Mesenchymal stem cell (in vitro differentiated cells and primary cell): Measurements from ENCODE around the gene ARL8A.
A peak's percentile ranks its signal among the peaks of the same experiment; 100 is the strongest.

Source experiments
- DNase-seq: peaks from one replicate; pipeline ENCODE4 v3.0.0-alpha.2; 2013
- H2AFZ ChIP-seq: one replicate; pipeline ENCODE4 v1.6.1; 2013; ENCODE audit warnings: low read depth, mild to moderate bottlenecking, control low read depth, inconsistent platforms, low read length, moderate library complexity
- H2AK5ac ChIP-seq: 2 replicates; pipeline ENCODE4 v1.6.1; 2013; ENCODE audit warnings: low read length, moderate library complexity, mild to moderate bottlenecking, inconsistent platforms; ENCODE audit not compliant: severe bottlenecking
- H2BK120ac ChIP-seq: one replicate; pipeline ENCODE4 v1.6.1; 2013; ENCODE audit warnings: low read depth, mild to moderate bottlenecking, inconsistent platforms, low read length, moderate library complexity
- H2BK12ac ChIP-seq, 2 experiments: one replicate each; pipeline ENCODE4 v1.6.1; 2013; ENCODE audit warnings: inconsistent platforms in 2 of 2, low read length in 2 of 2, mild to moderate bottlenecking in 2 of 2, moderate library complexity in 2 of 2, control low read depth in 1 of 2
- H2BK15ac ChIP-seq: one replicate; pipeline ENCODE4 v1.6.1; 2013; ENCODE audit warnings: mild to moderate bottlenecking, low read depth, inconsistent platforms; ENCODE audit not compliant: poor library complexity, severe bottlenecking
- H2BK5ac ChIP-seq: 2 replicates; pipeline ENCODE4 v1.6.1; 2013; ENCODE audit warnings: low read depth, mild to moderate bottlenecking, low read length, control low read depth, inconsistent platforms; ENCODE audit not compliant: poor library complexity, severe bottlenecking
- H3K14ac ChIP-seq, 2 experiments: one replicate each; pipeline ENCODE4 v1.6.1; 2013; ENCODE audit warnings: inconsistent platforms in 2 of 2, low read length in 2 of 2, control low read depth in 1 of 2, mild to moderate bottlenecking in 1 of 2, moderate library complexity in 1 of 2
- H3K18ac ChIP-seq, 2 experiments: one replicate each; pipeline ENCODE4 v1.6.1; 2013; ENCODE audit warnings: inconsistent platforms in 2 of 2, low read length in 2 of 2, control low read depth in 1 of 2, low read depth in 1 of 2, mild to moderate bottlenecking in 1 of 2
- H3K23ac ChIP-seq, 2 experiments: one replicate each; pipeline ENCODE4 v1.6.1; 2013; ENCODE audit warnings: inconsistent platforms in 2 of 2, low read length in 2 of 2, mild to moderate bottlenecking in 2 of 2, moderate library complexity in 2 of 2, control low read depth in 1 of 2
- H3K27ac ChIP-seq: 2 replicates; pipeline ENCODE4 v1.5.1; 2013; ENCODE audit warnings: mild to moderate bottlenecking, moderate library complexity, low read length, control low read depth, inconsistent platforms; ENCODE audit not compliant: poor library complexity, severe bottlenecking
- H3K27me3 ChIP-seq, 2 experiments: 2 replicates each; pipeline versions ENCODE4 v1.6.1 to v1.7.0; 2013; ENCODE audit warnings: low read length in 2 of 2, mild to moderate bottlenecking in 2 of 2, moderate library complexity in 2 of 2, control low read depth in 1 of 2, inconsistent platforms in 1 of 2; ENCODE audit not compliant: control insufficient read depth in 1 of 2, insufficient read depth in 1 of 2
- H3K36me3 ChIP-seq, 2 experiments: 2 replicates each; pipeline versions ENCODE4 v1.6.1 to v1.7.0; 2013; ENCODE audit warnings: low read length in 2 of 2, control low read depth in 1 of 2, inconsistent platforms in 1 of 2, low read depth in 1 of 2, mild to moderate bottlenecking in 1 of 2; ENCODE audit not compliant: insufficient read depth in 2 of 2, control insufficient read depth in 1 of 2
- H3K4ac ChIP-seq, 2 experiments: one replicate each; pipeline ENCODE4 v1.6.1; 2013; ENCODE audit warnings: inconsistent platforms in 2 of 2, low read length in 2 of 2, mild to moderate bottlenecking in 2 of 2, moderate library complexity in 2 of 2, control low read depth in 1 of 2, low read depth in 1 of 2
- H3K4me1 ChIP-seq: 2 replicates; pipeline ENCODE4 v1.6.1; 2013; ENCODE audit warnings: low read depth, low read length, control low read depth; ENCODE audit not compliant: control insufficient read depth, insufficient read depth
- H3K4me2 ChIP-seq: 2 replicates; pipeline ENCODE4 v1.6.1; 2013; ENCODE audit warnings: low read length, mild to moderate bottlenecking, inconsistent platforms; ENCODE audit not compliant: poor library complexity, severe bottlenecking
- H3K4me3 ChIP-seq, 2 experiments: 2 replicates each; pipeline versions ENCODE4 v1.5.1 to v1.7.0; 2013; ENCODE audit warnings: low read length in 2 of 2, mild to moderate bottlenecking in 2 of 2, control low read depth in 1 of 2, low read depth in 1 of 2; ENCODE audit not compliant: insufficient read depth in 1 of 2
- H3K79me1 ChIP-seq: replicated peaks from 2 replicates; pipeline ENCODE4 v1.6.1; 2013; ENCODE audit warnings: mild to moderate bottlenecking, control low read depth, low read length, inconsistent platforms; ENCODE audit not compliant: poor library complexity, severe bottlenecking
- H3K9ac ChIP-seq: 2 replicates; pipeline ENCODE4 v1.7.0; 2013; ENCODE audit warnings: mild to moderate bottlenecking, low read length, moderate library complexity
- H3K9me3 ChIP-seq: 2 replicates; pipeline ENCODE4 v1.7.0; 2013; ENCODE audit warnings: mild to moderate bottlenecking, low read length; ENCODE audit not compliant: control insufficient read depth
- H4K8ac ChIP-seq: one replicate; pipeline ENCODE4 v1.6.1; 2013; ENCODE audit warnings: inconsistent platforms, mild to moderate bottlenecking, low read length, moderate library complexity
- H4K91ac ChIP-seq: one replicate; pipeline ENCODE4 v1.6.1; 2013; ENCODE audit warnings: mild to moderate bottlenecking, low read length, inconsistent platforms
- WGBS: methylation state at CpG from one replicate; pipeline ENCODE4 v1.1.7; 2013; ENCODE audit warnings: mixed read lengths; 5-methylcytosine and 5-hydroxymethylcytosine counted together

The ARL8A gene

DNA sequence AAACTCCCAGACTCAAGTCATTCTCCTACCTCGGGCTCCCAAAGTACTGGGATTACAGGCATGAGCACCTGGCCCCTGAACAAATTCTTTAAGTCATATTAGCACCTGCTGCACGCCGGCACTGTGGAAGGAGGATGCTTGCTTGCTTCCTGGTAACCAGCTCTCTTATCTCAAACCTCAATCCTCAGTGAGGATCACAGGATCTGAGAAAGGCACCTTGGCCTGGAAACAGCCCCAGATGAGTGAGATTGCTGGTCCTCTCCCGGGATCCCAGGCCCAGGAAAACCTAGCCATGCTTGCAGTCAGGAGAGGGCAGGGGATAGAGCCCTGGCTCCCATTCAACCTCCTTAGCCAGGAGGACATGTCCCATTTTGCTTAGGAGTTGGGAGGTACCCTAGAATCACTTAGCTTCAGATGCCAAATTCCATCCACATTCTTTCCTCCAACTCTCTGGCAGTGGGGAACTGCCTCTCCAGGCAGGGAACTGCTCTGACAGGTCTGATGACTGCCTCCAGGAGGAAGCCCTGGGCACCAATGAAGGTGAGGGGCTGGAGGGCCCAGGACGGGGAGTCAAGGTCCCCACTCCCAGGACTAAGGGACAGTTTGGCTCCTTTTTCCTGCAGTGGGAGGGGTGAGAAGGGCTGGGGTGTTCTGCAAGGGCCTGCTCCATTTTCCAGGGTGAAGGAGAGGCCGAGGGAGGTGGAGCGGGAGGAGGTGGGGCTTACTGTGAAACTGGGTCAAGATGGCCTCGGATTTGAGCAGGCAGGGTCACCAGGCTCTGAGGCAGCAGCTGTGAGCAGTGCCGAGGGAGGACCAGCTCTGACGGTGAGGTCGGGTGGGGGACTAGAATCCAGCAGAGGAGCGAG is 12.3 kb downstream of the ARL8A start:
- H3K14ac ChIP-seq: no peak overlapping the region
- H3K27ac ChIP-seq: no peak overlapping the region
- H3K4ac ChIP-seq: no peak overlapping the region
- WGBS: 91% methylated on average over 12 of the region's 12 CpGs
- no peak overlapping the region for H3K4me3 ChIP-seq
- H3K4me2 ChIP-seq: no peak overlapping the region
- peaks cover 5% of the 10 kb centered on the region for H3K4me1 ChIP-seq
- no peak overlapping the region for H3K23ac ChIP-seq
- peaks cover 17% of the 10 kb centered on the region for H3K79me1 ChIP-seq
- H4K8ac ChIP-seq: no peak overlapping the region
- H2BK12ac ChIP-seq: no peak overlapping the region
- H4K91ac ChIP-seq: no peak overlapping the region
- peaks cover 0 to 1% of the 10 kb centered on the region in 2 experiments for H3K27me3 ChIP-seq
- no peaks in the 10 kb centered on the region for H3K9me3 ChIP-seq
- no peak overlapping the region for H3K18ac ChIP-seq
- no peak overlapping the region for H2BK15ac ChIP-seq
- no peak overlapping the region for H2AFZ ChIP-seq
- H2BK120ac ChIP-seq: no peak overlapping the region
- H3K9ac ChIP-seq: peak overlapping the region; percentile 38
- no peak overlapping the region for H2BK5ac ChIP-seq
- DNase-seq: no peak
- H3K36me3 ChIP-seq: peaks cover 39 to 50% of the 10 kb centered on the region in 2 experiments
- H2AK5ac ChIP-seq: no peak overlapping the region

DNA sequence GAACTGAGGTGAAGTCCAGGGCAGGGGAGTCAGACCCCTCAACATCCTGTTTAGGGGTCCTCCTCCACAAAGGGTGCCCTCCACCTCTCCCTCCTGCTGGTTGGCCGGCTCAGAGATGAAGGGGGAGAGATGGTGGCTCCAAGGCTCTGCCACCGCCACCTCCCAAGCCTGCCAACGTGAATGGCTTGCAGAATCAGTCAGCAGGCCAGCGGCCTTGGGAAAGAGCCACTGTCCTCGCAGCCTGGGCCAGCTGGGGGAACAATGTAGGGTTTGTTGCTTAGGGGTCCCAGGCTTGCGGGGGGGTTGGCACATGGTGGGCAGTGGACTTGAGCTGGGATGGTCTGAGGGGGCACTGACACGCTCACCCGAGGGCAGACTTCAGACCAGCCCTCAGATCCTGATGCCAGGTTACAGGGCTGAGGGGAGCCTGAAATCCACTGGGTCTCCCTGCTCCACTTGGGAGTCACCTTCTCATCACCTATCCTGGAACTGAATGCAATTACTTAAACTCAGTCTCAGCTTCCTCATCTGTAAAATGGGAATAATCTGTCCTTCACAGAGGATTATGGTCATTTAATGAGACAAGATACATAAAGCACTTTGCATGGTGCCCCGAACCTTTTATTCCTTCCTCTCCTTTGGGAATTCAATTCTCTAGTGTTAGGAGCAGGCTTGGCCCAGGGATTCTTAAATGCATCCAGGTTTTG is 13.6 kb downstream of the ARL8A start:
- no peak overlapping the region for H2BK15ac ChIP-seq
- no peak overlapping the region for H4K91ac ChIP-seq
- H3K27me3 ChIP-seq: peaks cover 0 to 10% of the 10 kb centered on the region in 2 experiments
- no peak overlapping the region for H3K4me3 ChIP-seq
- H3K4me2 ChIP-seq: no peak overlapping the region
- peaks cover 5% of the 10 kb centered on the region for H3K4me1 ChIP-seq
- H3K79me1 ChIP-seq: peaks cover 17% of the 10 kb centered on the region
- WGBS: 88% methylated on average over 6 of the region's 9 CpGs
- no peak overlapping the region for H4K8ac ChIP-seq
- no peak overlapping the region for H2BK12ac ChIP-seq
- no peak overlapping the region for H3K4ac ChIP-seq
- H3K9me3 ChIP-seq: no peaks in the 10 kb centered on the region
- H3K18ac ChIP-seq: no peak overlapping the region
- no peak overlapping the region for H2BK120ac ChIP-seq
- H2AFZ ChIP-seq: no peak overlapping the region
- H3K14ac ChIP-seq: no peak overlapping the region
- peaks cover 36 to 44% of the 10 kb centered on the region in 2 experiments for H3K36me3 ChIP-seq
- no peak overlapping the region for H2AK5ac ChIP-seq
- no peak overlapping the region for H3K23ac ChIP-seq
- no peak overlapping the region for H3K9ac ChIP-seq
- no peak overlapping the region for H3K27ac ChIP-seq
- no peak for DNase-seq
- no peak overlapping the region for H2BK5ac ChIP-seq

GRCh38 chr1:202130297-202130721 is 14.2 kb downstream of the ARL8A start:
- no peak overlapping the region for H2BK120ac ChIP-seq
- H2BK15ac ChIP-seq: no peak overlapping the region
- H3K4me3 ChIP-seq: no peak overlapping the region
- H3K4me1 ChIP-seq: peaks cover 5% of the 10 kb centered on the region
- peaks cover 17% of the 10 kb centered on the region for H3K79me1 ChIP-seq
- H4K8ac ChIP-seq: no peak overlapping the region
- no peak overlapping the region for H2BK12ac ChIP-seq
- H3K9ac ChIP-seq: no peak overlapping the region
- no peak overlapping the region for H3K4ac ChIP-seq
- H3K14ac ChIP-seq: no peak overlapping the region
- H3K23ac ChIP-seq: no peak overlapping the region
- no peak overlapping the region for H2AK5ac ChIP-seq
- no peak overlapping the region for H3K18ac ChIP-seq
- peaks cover 0 to 16% of the 10 kb centered on the region in 2 experiments for H3K27me3 ChIP-seq
- H3K36me3 ChIP-seq: peaks cover 30 to 38% of the 10 kb centered on the region in 2 experiments
- DNase-seq: no peak
- no peak overlapping the region for H3K4me2 ChIP-seq
- no peaks in the 10 kb centered on the region for H3K9me3 ChIP-seq
- H2BK5ac ChIP-seq: no peak overlapping the region
- 88% methylated on average over 8 of the region's 11 CpGs for WGBS
- no peak overlapping the region for H2AFZ ChIP-seq
- no peak overlapping the region for H4K91ac ChIP-seq
- no peak overlapping the region for H3K27ac ChIP-seq
